MM.1S (cell line): ENCODE data around the gene ATL1.

Experiments
- DNase-seq: peaks from one replicate; pipeline ENCODE4 v3.0.0-alpha.2; 2015
- H2AFZ ChIP-seq: fragments of 300-600 bp; sonication (generic); 2 replicates; pipeline ENCODE4 v1.6.0; 2016; ENCODE audit warnings: antibody characterized with exemption, low read length
- H3F3A ChIP-seq: fragments of 300-600 bp; sonication (generic); 2 replicates; pipeline ENCODE4 v1.6.1; 2016; ENCODE audit warnings: mild to moderate bottlenecking, antibody characterized with exemption, low read length, moderate library complexity, mixed read lengths; ENCODE audit not compliant: insufficient read depth
- H3K27ac ChIP-seq: fragments of 300-600 bp; sonication (generic); 2 replicates; pipeline ENCODE4 v1.5.1; 2016; ENCODE audit warnings: mild to moderate bottlenecking, low read length
- H3K27me3 ChIP-seq: fragments of 300-600 bp; sonication (generic); replicated peaks from 2 replicates; pipeline ENCODE4 v1.6.0; 2016; ENCODE audit warnings: low read length; ENCODE audit not compliant: insufficient read depth
- H3K36me3 ChIP-seq: fragments of 300-600 bp; sonication (generic); replicated peaks from 2 replicates; pipeline ENCODE4 v1.6.1; 2016; ENCODE audit warnings: mild to moderate bottlenecking, low read length, mixed read lengths; ENCODE audit not compliant: insufficient read depth
- H3K4me1 ChIP-seq: fragments of 300-600 bp; sonication (generic); 2 replicates; pipeline ENCODE4 v1.6.1; 2016; ENCODE audit warnings: low read length, mixed read lengths
- H3K4me2 ChIP-seq: fragments of 300-600 bp; sonication (generic); 2 replicates; pipeline ENCODE4 v1.6.0; 2016; ENCODE audit warnings: low read depth, low read length
- H3K4me3 ChIP-seq: fragments of 300-600 bp; sonication (generic); 2 replicates; pipeline ENCODE4 v1.5.1; 2016; ENCODE audit warnings: low read length, mixed read lengths
- H3K79me2 ChIP-seq: fragments of 300-600 bp; sonication (generic); 2 replicates; pipeline ENCODE4 v1.6.1; 2016; ENCODE audit warnings: mixed run types, low read length, mixed read lengths
- H3K9ac ChIP-seq: fragments of 300-600 bp; sonication (generic); 2 replicates; pipeline ENCODE4 v1.6.1; 2016; ENCODE audit warnings: low read length, mixed read lengths
- H3K9me2 ChIP-seq: fragments of 300-600 bp; sonication (generic); replicated peaks from 2 replicates; pipeline ENCODE4 v1.6.1; 2016; ENCODE audit warnings: mild to moderate bottlenecking, low read length, mixed read lengths; ENCODE audit not compliant: insufficient read depth
- H3K9me3 ChIP-seq: fragments of 300-600 bp; sonication (generic); replicated peaks from 2 replicates; pipeline ENCODE4 v1.6.1; 2016; ENCODE audit warnings: mild to moderate bottlenecking, low read length, mixed read lengths; ENCODE audit not compliant: insufficient read depth
- H4K20me1 ChIP-seq: fragments of 300-600 bp; sonication (generic); 2 replicates; pipeline ENCODE4 v1.6.1; 2016; ENCODE audit warnings: mild to moderate bottlenecking, low read length, moderate library complexity, mixed read lengths; ENCODE audit not compliant: insufficient read depth
- CTCF ChIP-seq: fragments of 300-600 bp; sonication (generic); IDR thresholded peaks from 2 replicates; pipeline ENCODE4 v1.5.1; 2016; ENCODE audit warnings: antibody characterized with exemption, low read length, mixed read lengths
- EZH2 ChIP-seq: fragments of 300-600 bp; sonication (generic); optimal IDR thresholded peaks from 2 replicates; pipeline ENCODE3; 2017; ENCODE audit warnings: low read depth, mild to moderate bottlenecking, antibody characterized with exemption, low read length, mixed read lengths
- EZH2phosphoT487 ChIP-seq: fragments of 300-600 bp; sonication (generic); IDR thresholded peaks from 2 replicates; pipeline ENCODE4 v1.6.1; 2018; ENCODE audit warnings: antibody characterized with exemption, low read length

Gene ATL1

DNA sequence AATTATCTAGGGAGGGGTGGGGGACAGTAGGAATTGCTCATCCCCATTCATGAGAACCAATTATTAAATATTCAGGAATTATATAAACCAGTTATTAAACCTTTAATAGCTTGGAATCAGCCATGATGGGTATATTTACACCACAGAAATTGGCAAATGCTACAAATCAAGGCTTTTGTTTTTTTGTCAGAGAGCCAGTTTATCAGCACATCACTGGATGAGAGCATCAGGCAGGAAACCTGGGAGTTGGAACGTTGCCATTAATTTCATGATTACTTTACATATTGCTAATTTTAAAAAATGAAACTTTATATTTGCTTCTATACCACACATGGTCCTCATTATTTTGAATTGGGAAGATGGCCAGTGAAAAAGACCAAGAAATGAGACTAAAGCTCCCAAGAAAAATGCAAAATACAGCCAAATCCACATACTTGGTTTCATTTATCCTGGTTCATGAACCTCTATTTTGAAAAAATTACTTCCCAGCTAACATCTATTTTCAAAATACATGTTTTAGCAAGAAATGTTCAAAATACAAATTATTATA is 48.4 kb downstream of the ATL1 start:
- Histone ChIP-seq H3F3A (no peaks in the 10 kb centered on the region), H3K9ac (no peak overlapping the region), H3K36me3 (no peaks in the 10 kb centered on the region), H2AFZ (no peak overlapping the region), H3K9me3 (no peaks in the 10 kb centered on the region), H3K4me1 (peaks cover 23% of the 10 kb centered on the region), H3K27ac (no peak overlapping the region), H3K79me2 (no peaks in the 10 kb centered on the region), H4K20me1 (no peaks in the 10 kb centered on the region), H3K4me3 (no peak overlapping the region), H3K27me3 (no peaks in the 10 kb centered on the region), H3K9me2 (no peaks in the 10 kb centered on the region), H3K4me2 (no peak overlapping the region)
- no peak for TF ChIP-seq CTCF
- TF ChIP-seq EZH2: no peak
- no peak for TF ChIP-seq EZH2phosphoT487
- no peak for DNase-seq

DNA sequence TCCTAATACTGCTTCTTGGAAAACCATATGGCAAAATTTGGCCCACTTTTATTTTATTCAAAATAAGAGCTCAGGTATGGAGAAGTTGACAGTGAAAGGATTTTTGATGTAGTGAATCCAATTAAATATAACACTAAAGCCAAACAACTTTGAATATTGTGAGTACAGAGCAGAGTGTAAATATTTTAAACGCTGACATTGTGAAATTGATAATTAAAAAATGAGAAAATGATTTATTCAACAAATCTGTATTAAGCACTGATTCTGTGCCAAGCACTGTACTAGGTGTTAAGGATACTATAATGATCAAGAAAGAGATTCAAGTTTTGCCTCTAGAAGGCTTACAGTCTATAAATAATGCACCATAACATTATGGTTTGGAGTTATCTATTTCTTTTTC is 50.5 kb downstream of the ATL1 start:
- no peaks in the 10 kb centered on the region for H3K27me3 ChIP-seq
- no peaks in the 10 kb centered on the region for H4K20me1 ChIP-seq
- DNase-seq: no peak
- H3K9ac ChIP-seq: no peak overlapping the region
- no peaks in the 10 kb centered on the region for H3F3A ChIP-seq
- H3K4me1 ChIP-seq: peaks cover 23% of the 10 kb centered on the region
- H3K9me2 ChIP-seq: no peaks in the 10 kb centered on the region
- H2AFZ ChIP-seq: no peak overlapping the region
- TF ChIP-seq EZH2phosphoT487 (no peak), EZH2 (no peak), CTCF (no peak)
- no peaks in the 10 kb centered on the region for H3K9me3 ChIP-seq
- H3K79me2 ChIP-seq: no peaks in the 10 kb centered on the region
- H3K27ac ChIP-seq: no peak overlapping the region
- H3K36me3 ChIP-seq: no peaks in the 10 kb centered on the region
- no peak overlapping the region for H3K4me3 ChIP-seq
- no peak overlapping the region for H3K4me2 ChIP-seq

GRCh38 chr14:50612806-50613205 is 52.9 kb downstream of the ATL1 start:
- Histone ChIP-seq H3K9ac (no peak overlapping the region), H3K4me1 (peaks cover 2% of the 10 kb centered on the region), H3K4me2 (no peak overlapping the region), H3K27ac (no peak overlapping the region), H3K9me3 (no peaks in the 10 kb centered on the region), H3K79me2 (no peaks in the 10 kb centered on the region), H3K36me3 (no peaks in the 10 kb centered on the region), H4K20me1 (no peaks in the 10 kb centered on the region), H3K4me3 (no peak overlapping the region), H3K9me2 (no peaks in the 10 kb centered on the region), H2AFZ (no peak overlapping the region), H3F3A (no peaks in the 10 kb centered on the region), H3K27me3 (no peaks in the 10 kb centered on the region)
- no peak for DNase-seq
- no peak for TF ChIP-seq CTCF
- TF ChIP-seq EZH2: no peak
